Cerebellar cortex (tissue), 1 donor: ENCODE measurements around the gene SARM1.
"Not testable (repeated sequence)": the region's sequence is repeated elsewhere in the genome, so short reads cannot be mapped to it uniquely, and the experiment has no call there.

Experiments
- DNase-seq: peaks from one replicate; pipeline ENCODE4 v3.0.0-alpha.2; 2015; ENCODE audit warnings: low spot score

Gene SARM1

GRCh38 chr17:28425206-28425605 lies 53.7 kb downstream of the SARM1 start:
- DNase-seq, result no peak

GRCh38 chr17:28426081-28426519 lies 54.6 kb downstream of the SARM1 start:
- DNase-seq, result peak; percentile 32

GRCh38 chr17:28427371-28427770 lies 55.9 kb downstream of the SARM1 start:
- DNase-seq, result no peak

GRCh38 chr17:28427982-28428381 lies 56.5 kb downstream of the SARM1 start:
- not testable (repeated sequence) for DNase-seq

- no peak for DNase-seq
These were observed 62.2 kb downstream of the SARM1 start for GRCh38 chr17:28433721-28434120.

- not testable (repeated sequence) for DNase-seq
These were observed 62.8 kb downstream of the SARM1 start for GRCh38 chr17:28434326-28434725.

GRCh38 chr17:28443901-28444638 lies 72.6 kb downstream of the SARM1 start:
- DNase-seq, result no peak

- no peak for DNase-seq
These were observed 75.4 kb downstream of the SARM1 start for GRCh38 chr17:28446716-28447395.

GRCh38 chr17:28447396-28447760 lies 75.9 kb downstream of the SARM1 start:
- no peak for DNase-seq

- no peak for DNase-seq
These were observed 78.4 kb downstream of the SARM1 start for GRCh38 chr17:28449859-28450258.
